ENCODE data around the gene SMURF2.

The SMURF2 gene

GRCh38 chr17:64508683-64509082 is 153.4 kb downstream of the SMURF2 start:
- ATAC-seq: no peak
- no peak for TF ChIP-seq ZFP30 (CRISPR knock-in tag; IDR thresholded peaks at IDR 0.05)
- TF ChIP-seq OSR1 (CRISPR knock-in tag; IDR thresholded peaks at IDR 0.05): no peak
- TF ChIP-seq ZC3H10 (CRISPR knock-in tag; IDR thresholded peaks at IDR 0.05): no peak
- no peak for TF ChIP-seq POU6F1 (CRISPR knock-in tag; IDR thresholded peaks at IDR 0.05; ENCODE audit: borderline replicate concordance, low read depth)
- no peak for TF ChIP-seq PPARA (CRISPR knock-in tag; IDR thresholded peaks at IDR 0.05; ENCODE audit: borderline replicate concordance)
- TF ChIP-seq TSHZ2 (CRISPR knock-in tag; IDR thresholded peaks at IDR 0.05): no peak
- TF ChIP-seq PATZ1 (CRISPR knock-in tag; IDR thresholded peaks at IDR 0.05; ENCODE audit: borderline replicate concordance): no peak
- TF ChIP-seq ISL1 (CRISPR knock-in tag; IDR thresholded peaks at IDR 0.05): no peak
- TF ChIP-seq ZNF8 (CRISPR knock-in tag; IDR thresholded peaks at IDR 0.05): no peak
- no peak for TF ChIP-seq GLIS3 (CRISPR knock-in tag; IDR thresholded peaks at IDR 0.05)
- no peak for TF ChIP-seq CSRNP3 (CRISPR knock-in tag; IDR thresholded peaks at IDR 0.05)
- TF ChIP-seq ESRRG (CRISPR knock-in tag; IDR thresholded peaks at IDR 0.05): no peak
- TF ChIP-seq ARNTL (CRISPR knock-in tag; IDR thresholded peaks at IDR 0.05; ENCODE audit: borderline replicate concordance, low read depth): no peak

GRCh38 chr17:64507413-64507782 is 154.7 kb downstream of the SMURF2 start:
- TF ChIP-seq CREB5 (CRISPR knock-in tag; IDR thresholded peaks at IDR 0.05; ENCODE audit: low read depth) (no peak), GLIS3 (CRISPR knock-in tag; IDR thresholded peaks at IDR 0.05) (no peak), ESRRG (CRISPR knock-in tag; IDR thresholded peaks at IDR 0.05) (no peak), ZFP3 (CRISPR knock-in tag; IDR thresholded peaks at IDR 0.05) (no peak), ZC3H10 (CRISPR knock-in tag; IDR thresholded peaks at IDR 0.05) (no peak), OSR1 (CRISPR knock-in tag; IDR thresholded peaks at IDR 0.05) (no peak), CSDC2 (CRISPR knock-in tag; IDR thresholded peaks at IDR 0.05) (no peak)
- ATAC-seq: peak; percentile 61

GRCh38 chr17:64506576-64507412 is 155.3 kb downstream of the SMURF2 start, which contains the start of gene CEP95:
Gene CEP95, plus strand, starts transcription at chr17:64506977. Its CDS starts 121 bp downstream, at chr17:64507098.
- ATAC-seq: peak; percentile 73
- TF ChIP-seq TCF4 (CRISPR knock-in tag; IDR thresholded peaks at IDR 0.05; ENCODE audit: borderline replicate concordance): 0 out of 2 replicates have a peak, but pooled peaks have one; percentile 13
- peak; percentile 81; the same call in 1 of the 2 replicates for TF ChIP-seq ARNTL (CRISPR knock-in tag; IDR thresholded peaks at IDR 0.05; ENCODE audit: borderline replicate concordance, low read depth)
- peak; percentile 88; the same call in 1 of the 2 replicates for TF ChIP-seq POU6F1 (CRISPR knock-in tag; IDR thresholded peaks at IDR 0.05; ENCODE audit: borderline replicate concordance, low read depth)
- 0 out of 2 replicates have a peak, but pooled peaks have one; percentile 8 for TF ChIP-seq TOX (CRISPR knock-in tag; IDR thresholded peaks at IDR 0.05; ENCODE audit: borderline replicate concordance)
- TF ChIP-seq ZFP3 (CRISPR knock-in tag; IDR thresholded peaks at IDR 0.05): peak; percentile 98
- TF ChIP-seq SNAI2 (CRISPR knock-in tag; IDR thresholded peaks at IDR 0.05): no peak
- 0 out of 2 replicates have a peak, but pooled peaks have one; percentile 28 for TF ChIP-seq ZC3H10 (CRISPR knock-in tag; IDR thresholded peaks at IDR 0.05)
- no peak for TF ChIP-seq ZNF565 (CRISPR knock-in tag; conservative IDR thresholded peaks at IDR 0.05; ENCODE audit: low read depth)
- no peak for TF ChIP-seq ESRRG (CRISPR knock-in tag; IDR thresholded peaks at IDR 0.05)
